HFF-Myc (cell line): Measurements from ENCODE around the gene NEK4.
A peak's percentile ranks its signal among the peaks of the same experiment; 100 is the strongest.

ENCODE experiments used
- DNase-seq: peaks from one replicate; pipeline ENCODE4 v3.0.0-alpha.2; 2011; ENCODE audit warnings: low read depth; ENCODE audit errors: extremely low read depth
- H3K4me3 ChIP-seq: replicated peaks from 2 replicates; pipeline ENCODE4 v1.5.1; 2011; ENCODE audit warnings: low read depth, mild to moderate bottlenecking, control low read depth, low read length
- TF ChIP-seq, protein P1 (sequence below): IDR thresholded peaks from 2 replicates; pipeline ENCODE4 v1.5.1; 2012; ENCODE audit warnings: mild to moderate bottlenecking, low read depth, low read length, control low read depth; ENCODE audit errors: missing control alignments

Gene NEK4

DNA sequence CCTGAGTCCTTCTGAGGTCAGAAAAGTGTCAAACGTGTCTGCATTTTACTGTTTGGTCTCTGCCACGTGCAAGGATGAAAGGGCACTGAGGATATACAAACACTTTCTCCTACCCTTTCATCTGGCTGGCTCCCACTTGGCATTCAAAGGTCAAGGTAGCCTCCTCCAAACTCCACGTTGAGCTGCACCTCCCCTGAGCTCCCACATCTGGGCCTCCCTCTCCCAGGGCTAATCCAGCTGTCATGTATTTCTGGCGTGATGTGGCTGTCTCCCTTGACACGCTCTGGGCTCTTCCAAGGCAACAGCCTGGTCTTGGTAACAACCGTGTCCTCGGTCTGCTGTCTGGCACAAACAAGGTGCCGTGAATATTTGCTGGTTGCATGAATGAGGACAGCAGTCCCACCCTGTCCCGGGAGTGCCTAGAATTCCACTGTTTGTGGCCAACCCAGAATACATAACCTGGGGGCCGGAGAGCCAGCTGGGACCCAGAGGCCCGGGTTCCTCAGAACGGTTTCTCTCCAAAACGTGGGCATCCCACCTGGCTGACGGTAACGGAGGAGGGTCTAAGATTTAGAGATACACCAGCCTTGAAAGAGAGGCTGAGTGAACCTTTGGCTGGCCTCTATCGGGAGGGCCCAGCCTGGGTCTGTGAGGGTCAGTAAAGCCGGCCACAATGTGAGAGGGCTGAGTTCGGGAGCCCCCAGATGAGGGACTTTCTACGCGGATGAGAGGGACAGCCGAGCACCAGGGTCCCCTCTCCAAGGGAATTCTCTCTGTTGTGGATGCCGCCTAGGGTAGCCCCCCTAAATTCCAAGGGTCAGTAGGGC lies 65.9 kb downstream of the NEK4 start:
- TF ChIP-seq, protein P1, sequence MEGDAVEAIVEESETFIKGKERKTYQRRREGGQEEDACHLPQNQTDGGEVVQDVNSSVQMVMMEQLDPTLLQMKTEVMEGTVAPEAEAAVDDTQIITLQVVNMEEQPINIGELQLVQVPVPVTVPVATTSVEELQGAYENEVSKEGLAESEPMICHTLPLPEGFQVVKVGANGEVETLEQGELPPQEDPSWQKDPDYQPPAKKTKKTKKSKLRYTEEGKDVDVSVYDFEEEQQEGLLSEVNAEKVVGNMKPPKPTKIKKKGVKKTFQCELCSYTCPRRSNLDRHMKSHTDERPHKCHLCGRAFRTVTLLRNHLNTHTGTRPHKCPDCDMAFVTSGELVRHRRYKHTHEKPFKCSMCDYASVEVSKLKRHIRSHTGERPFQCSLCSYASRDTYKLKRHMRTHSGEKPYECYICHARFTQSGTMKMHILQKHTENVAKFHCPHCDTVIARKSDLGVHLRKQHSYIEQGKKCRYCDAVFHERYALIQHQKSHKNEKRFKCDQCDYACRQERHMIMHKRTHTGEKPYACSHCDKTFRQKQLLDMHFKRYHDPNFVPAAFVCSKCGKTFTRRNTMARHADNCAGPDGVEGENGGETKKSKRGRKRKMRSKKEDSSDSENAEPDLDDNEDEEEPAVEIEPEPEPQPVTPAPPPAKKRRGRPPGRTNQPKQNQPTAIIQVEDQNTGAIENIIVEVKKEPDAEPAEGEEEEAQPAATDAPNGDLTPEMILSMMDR = no peak
- DNase-seq = no peak
- peak overlapping the region; percentile 99 for H3K4me3 ChIP-seq

DNA sequence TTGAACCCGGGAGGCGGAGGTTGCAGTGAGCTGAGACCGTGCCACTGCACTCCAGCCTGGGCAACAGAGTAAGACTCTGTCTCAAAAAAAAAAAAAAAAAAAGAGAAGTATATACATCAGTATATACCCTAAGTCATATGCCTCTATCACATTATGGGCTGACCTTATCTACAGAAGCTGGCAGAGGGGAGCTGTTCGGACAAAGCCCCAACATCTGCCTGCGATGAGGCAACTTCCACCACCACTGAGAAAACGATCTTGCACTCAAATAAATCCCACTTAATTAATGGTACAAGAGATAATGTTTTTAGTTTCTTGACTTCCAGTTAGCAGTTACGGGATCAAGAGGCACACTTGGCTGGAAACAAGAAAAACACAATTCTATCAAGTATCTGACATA lies 67.4 kb downstream of the NEK4 start:
- no peak for DNase-seq
- TF ChIP-seq, protein P1 = no peak
- peak overlapping the region; percentile 99 for H3K4me3 ChIP-seq

DNA sequence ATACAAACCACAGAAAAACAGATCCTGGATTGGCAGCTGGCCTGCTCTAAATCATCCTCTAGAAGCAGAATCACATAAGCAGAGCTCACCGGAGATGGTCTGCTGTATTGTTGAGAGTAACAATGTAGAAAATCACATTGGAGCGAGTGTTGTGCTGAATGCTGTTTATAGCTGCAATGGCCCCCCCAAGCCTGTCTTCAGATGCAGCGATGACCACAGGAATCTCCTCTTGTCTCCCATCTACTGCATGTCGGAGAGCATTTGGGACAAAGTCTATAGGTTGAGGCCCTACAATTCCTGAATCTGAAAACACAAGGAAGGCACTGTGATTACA lies 73.1 kb downstream of the NEK4 start:
- no peak for DNase-seq
- TF ChIP-seq, protein P1 = no peak
- H3K4me3 ChIP-seq = no peak overlapping the region

DNA sequence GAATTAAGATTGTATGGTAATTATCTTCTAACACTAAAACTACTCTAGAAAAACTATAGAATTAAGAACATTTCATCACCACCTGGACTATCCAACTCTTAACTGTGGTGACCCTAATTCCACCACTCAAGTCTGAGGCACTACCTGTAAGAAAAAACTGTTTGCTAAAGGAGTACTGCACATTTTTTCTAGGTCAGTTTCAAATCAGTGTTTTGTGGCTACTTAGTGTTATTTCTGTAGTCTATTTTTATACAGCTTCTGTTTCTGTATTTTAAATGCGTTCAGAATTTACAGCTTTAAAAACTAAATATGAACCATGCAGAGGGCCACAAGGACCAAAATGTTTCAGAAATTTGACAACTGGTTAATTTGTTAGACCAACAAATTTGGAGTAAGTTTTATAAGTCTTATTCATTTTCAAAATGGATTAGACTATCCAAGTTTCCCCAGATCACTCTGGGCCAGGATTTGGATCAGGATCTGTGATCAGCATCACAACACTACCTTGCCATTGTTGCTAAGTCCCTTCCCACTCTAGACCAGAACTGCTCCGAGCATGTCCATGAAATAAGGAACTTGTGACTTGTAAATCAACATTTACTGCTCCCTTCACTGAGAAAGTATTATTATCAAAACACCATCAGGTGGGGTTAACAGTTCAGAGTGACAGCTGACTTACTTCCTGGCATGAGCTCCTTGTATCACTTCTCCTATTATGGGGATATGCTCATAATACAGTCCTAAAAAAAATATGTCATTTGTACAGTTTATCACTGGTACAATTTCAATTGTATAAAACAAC lies 73.7 kb downstream of the NEK4 start:
- TF ChIP-seq, protein P1 = no peak
- DNase-seq = no peak
- H3K4me3 ChIP-seq = no peak overlapping the region

DNA sequence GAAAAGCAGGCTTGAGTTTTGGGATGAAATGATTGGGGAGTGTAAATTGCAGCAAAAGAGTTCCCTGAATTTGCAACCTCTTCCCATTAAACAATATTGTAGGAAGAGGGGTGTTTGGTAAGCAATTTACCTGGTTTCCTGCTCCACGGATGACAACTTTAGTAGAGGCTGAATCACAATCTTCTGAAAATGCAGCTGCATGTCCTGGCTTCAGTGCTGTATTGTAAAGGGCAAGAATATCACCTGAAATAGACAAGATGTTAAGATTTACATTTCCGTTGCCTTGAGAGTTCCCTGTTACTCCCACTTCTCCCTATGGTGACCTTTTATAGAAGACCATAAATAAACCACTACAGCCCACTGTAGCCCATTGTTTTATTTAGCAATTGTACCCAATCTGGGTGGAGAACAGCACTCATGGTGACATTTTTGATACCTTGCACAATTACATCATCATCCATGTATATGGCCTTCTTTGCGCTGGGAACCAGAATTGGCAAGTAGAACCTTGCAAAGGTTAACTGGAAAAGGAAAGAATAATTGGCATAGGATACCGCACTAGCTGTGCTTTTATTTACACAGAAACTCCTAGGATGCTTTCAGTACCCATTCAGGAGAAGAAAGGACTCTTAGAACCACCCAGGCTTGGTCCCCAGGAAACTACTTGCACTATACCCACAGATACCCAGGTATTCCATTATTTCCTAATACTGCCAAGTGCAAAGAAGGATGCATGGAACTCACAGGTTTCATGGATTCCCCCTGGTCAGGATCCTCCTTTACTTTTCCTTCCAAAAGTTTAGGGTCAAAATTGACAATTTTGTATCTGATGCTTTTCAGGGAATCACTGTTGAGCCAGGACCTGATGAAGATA lies 74.7 kb downstream of the NEK4 start:
- no peak overlapping the region for H3K4me3 ChIP-seq
- TF ChIP-seq, protein P1 = no peak

DNA sequence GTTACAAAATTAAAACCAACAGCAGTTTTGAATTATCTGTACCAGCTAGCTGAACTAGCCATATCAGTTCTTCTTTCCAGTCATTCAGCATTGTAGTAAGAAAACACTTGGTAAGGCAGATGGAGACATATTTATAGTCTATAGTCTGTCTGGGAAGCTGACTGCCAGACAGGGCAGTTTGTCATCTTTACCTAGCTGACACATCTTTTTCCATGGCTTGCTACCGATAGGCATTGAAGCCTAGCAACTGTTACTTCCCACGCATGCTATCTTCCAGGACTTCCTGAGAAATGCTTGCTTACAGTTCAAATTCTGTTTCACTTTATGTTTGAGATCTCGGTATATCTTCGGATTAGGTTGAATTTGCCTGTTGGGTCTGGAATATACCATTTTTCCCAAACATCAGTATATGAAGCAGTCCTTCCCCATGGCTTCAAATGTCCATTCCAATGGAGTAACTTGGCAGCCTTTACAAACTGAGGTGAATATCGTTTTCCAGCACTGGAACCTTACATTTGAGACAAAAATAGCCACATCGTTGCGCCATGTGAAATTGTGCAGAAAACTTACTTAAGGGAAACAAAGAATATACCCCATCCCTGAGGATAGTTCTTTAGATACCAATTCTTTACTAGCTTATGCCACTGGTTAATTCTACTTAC lies 76.1 kb downstream of the NEK4 start:
- TF ChIP-seq, protein P1 = no peak
- no peak for DNase-seq
- no peak overlapping the region for H3K4me3 ChIP-seq

More for the DNA sequence above, 74.7 kb downstream of the NEK4 start:
- DNase-seq = no peak
